ENCODE measurements around the gene HTRA1.

HTRA1 gene

GRCh38 chr10:122461729-122462532, 578 bp downstream of the HTRA1 start:
- peaks cover 9% of the 10 kb centered on the region for H3K4me1 ChIP-seq (ENCODE audit: insufficient read depth, insufficient read length)
- DNase-seq (ENCODE audit: low read depth, low spot score) = no peak
- peak overlapping the region; percentile 53 for H3K4me3 ChIP-seq (ENCODE audit: insufficient read length, low read depth)
- H3K36me3 ChIP-seq (ENCODE audit: insufficient read depth, insufficient read length, low read length) = no peaks in the 10 kb centered on the region
- peak overlapping the region; percentile 72 for H3K9ac ChIP-seq (ENCODE audit: insufficient read length, low read depth)
- peak; percentile 51 for TF ChIP-seq SUZ12 (IDR thresholded peaks at IDR 0.05; ENCODE audit: extremely low read depth, insufficient read depth, insufficient read length)
- TF ChIP-seq YY1 (IDR thresholded peaks at IDR 0.05; ENCODE audit: insufficient read depth, insufficient read length) = no peak
- TF ChIP-seq ZNF274 (IDR thresholded peaks at IDR 0.05; ENCODE audit: low read depth, low read length) = no peak
- H3K27me3 ChIP-seq (ENCODE audit: insufficient read depth, insufficient read length) = peaks cover 56% of the 10 kb centered on the region
- no peaks in the 10 kb centered on the region for H3K9me3 ChIP-seq (ENCODE audit: insufficient read depth, low read length)

- no peaks in the 10 kb centered on the region for H3K36me3 ChIP-seq (ENCODE audit: insufficient read depth, insufficient read length, low read length)
- H3K9ac ChIP-seq (ENCODE audit: insufficient read length, low read depth) = no peak overlapping the region
- no peak for DNase-seq (ENCODE audit: low read depth, low spot score)
- H3K9me3 ChIP-seq (ENCODE audit: insufficient read depth, low read length) = no peaks in the 10 kb centered on the region
- H3K4me3 ChIP-seq (ENCODE audit: insufficient read length, low read depth) = peak overlapping the region; percentile 53
- H3K4me1 ChIP-seq (ENCODE audit: insufficient read depth, insufficient read length) = peaks cover 9% of the 10 kb centered on the region
- no peak for TF ChIP-seq ZNF274 (IDR thresholded peaks at IDR 0.05; ENCODE audit: low read depth, low read length)
- no peak for TF ChIP-seq SUZ12 (IDR thresholded peaks at IDR 0.05; ENCODE audit: extremely low read depth, insufficient read depth, insufficient read length)
- no peak for TF ChIP-seq YY1 (IDR thresholded peaks at IDR 0.05; ENCODE audit: insufficient read depth, insufficient read length)
- H3K27me3 ChIP-seq (ENCODE audit: insufficient read depth, insufficient read length) = peaks cover 50% of the 10 kb centered on the region
These were observed 1.4 kb downstream of the HTRA1 start for GRCh38 chr10:122462533-122463465.

GRCh38 chr10:122463466-122464249, 2.3 kb downstream of the HTRA1 start:
- no peak overlapping the region for H3K4me3 ChIP-seq (ENCODE audit: insufficient read length, low read depth)
- peaks cover 50% of the 10 kb centered on the region for H3K27me3 ChIP-seq (ENCODE audit: insufficient read depth, insufficient read length)
- no peaks in the 10 kb centered on the region for H3K36me3 ChIP-seq (ENCODE audit: insufficient read depth, insufficient read length, low read length)
- TF ChIP-seq SUZ12 (IDR thresholded peaks at IDR 0.05; ENCODE audit: extremely low read depth, insufficient read depth, insufficient read length) (no peak), YY1 (IDR thresholded peaks at IDR 0.05; ENCODE audit: insufficient read depth, insufficient read length) (no peak), ZNF274 (IDR thresholded peaks at IDR 0.05; ENCODE audit: low read depth, low read length) (no peak)
- no peak overlapping the region for H3K9ac ChIP-seq (ENCODE audit: insufficient read length, low read depth)
- H3K4me1 ChIP-seq (ENCODE audit: insufficient read depth, insufficient read length) = peaks cover 9% of the 10 kb centered on the region
- H3K9me3 ChIP-seq (ENCODE audit: insufficient read depth, low read length) = no peaks in the 10 kb centered on the region
- no peak for DNase-seq (ENCODE audit: low read depth, low spot score)

GRCh38 chr10:122464250-122464510, 2.8 kb downstream of the HTRA1 start:
- TF ChIP-seq SUZ12 (IDR thresholded peaks at IDR 0.05; ENCODE audit: extremely low read depth, insufficient read depth, insufficient read length) = no peak
- Histone ChIP-seq H3K9me3 (ENCODE audit: insufficient read depth, low read length) (no peaks in the 10 kb centered on the region), H3K27me3 (ENCODE audit: insufficient read depth, insufficient read length) (peaks cover 47% of the 10 kb centered on the region), H3K4me1 (ENCODE audit: insufficient read depth, insufficient read length) (peaks cover 9% of the 10 kb centered on the region), H3K4me3 (ENCODE audit: insufficient read length, low read depth) (no peak overlapping the region), H3K36me3 (ENCODE audit: insufficient read depth, insufficient read length, low read length) (no peaks in the 10 kb centered on the region), H3K9ac (ENCODE audit: insufficient read length, low read depth) (no peak overlapping the region)
- no peak for DNase-seq (ENCODE audit: low read depth, low spot score)

GRCh38 chr10:122464586-122464985, 3.2 kb downstream of the HTRA1 start:
- Histone ChIP-seq H3K36me3 (ENCODE audit: insufficient read depth, insufficient read length, low read length) (no peaks in the 10 kb centered on the region), H3K9ac (ENCODE audit: insufficient read length, low read depth) (no peak overlapping the region), H3K9me3 (ENCODE audit: insufficient read depth, low read length) (no peaks in the 10 kb centered on the region), H3K4me1 (ENCODE audit: insufficient read depth, insufficient read length) (peaks cover 9% of the 10 kb centered on the region), H3K4me3 (ENCODE audit: insufficient read length, low read depth) (no peak overlapping the region), H3K27me3 (ENCODE audit: insufficient read depth, insufficient read length) (peaks cover 43% of the 10 kb centered on the region)
- no peak for TF ChIP-seq SUZ12 (IDR thresholded peaks at IDR 0.05; ENCODE audit: extremely low read depth, insufficient read depth, insufficient read length)
- TF ChIP-seq ZNF274 (IDR thresholded peaks at IDR 0.05; ENCODE audit: low read depth, low read length) = no peak
- no peak for TF ChIP-seq YY1 (IDR thresholded peaks at IDR 0.05; ENCODE audit: insufficient read depth, insufficient read length)
- no peak for DNase-seq (ENCODE audit: low read depth, low spot score)

GRCh38 chr10:122465401-122466040, 4.2 kb downstream of the HTRA1 start:
- Histone ChIP-seq H3K36me3 (ENCODE audit: insufficient read depth, insufficient read length, low read length) (no peaks in the 10 kb centered on the region), H3K9me3 (ENCODE audit: insufficient read depth, low read length) (no peaks in the 10 kb centered on the region), H3K4me3 (ENCODE audit: insufficient read length, low read depth) (no peak overlapping the region), H3K4me1 (ENCODE audit: insufficient read depth, insufficient read length) (peaks cover 9% of the 10 kb centered on the region), H3K27me3 (ENCODE audit: insufficient read depth, insufficient read length) (peaks cover 33% of the 10 kb centered on the region), H3K9ac (ENCODE audit: insufficient read length, low read depth) (no peak overlapping the region)
- TF ChIP-seq ZNF274 (IDR thresholded peaks at IDR 0.05; ENCODE audit: low read depth, low read length) = no peak
- TF ChIP-seq YY1 (IDR thresholded peaks at IDR 0.05; ENCODE audit: insufficient read depth, insufficient read length) = no peak
- no peak for TF ChIP-seq SUZ12 (IDR thresholded peaks at IDR 0.05; ENCODE audit: extremely low read depth, insufficient read depth, insufficient read length)
- DNase-seq (ENCODE audit: low read depth, low spot score) = no peak

Data from NT2/D1 (cell line).